Hepatocyte (in vitro differentiated cells): ENCODE measurements around the gene GMEB2.

Experiments used
- EZH2 ChIP-seq: fragments of 200-600 bp; sonication (generic); IDR thresholded peaks from 2 replicates; pipeline ENCODE4 v1.6.1; 2016; ENCODE audit warnings: antibody characterized with exemption, mild to moderate bottlenecking, borderline replicate concordance
- EZH2phosphoT487 ChIP-seq: fragments of 200-600 bp; sonication (generic); IDR thresholded peaks from one replicate; pipeline ENCODE4 v1.6.1; 2018; ENCODE audit warnings: antibody characterized with exemption, mild to moderate bottlenecking, low read depth, moderate library complexity; ENCODE audit not compliant: unreplicated experiment, severe bottlenecking
- TF ChIP-seq, protein P1 (sequence below): fragments of 200-600 bp; sonication (generic); IDR thresholded peaks from 2 replicates; pipeline ENCODE4 v1.5.1; 2016; ENCODE audit warnings: antibody characterized with exemption, mild to moderate bottlenecking; ENCODE audit not compliant: poor library complexity

DNA sequence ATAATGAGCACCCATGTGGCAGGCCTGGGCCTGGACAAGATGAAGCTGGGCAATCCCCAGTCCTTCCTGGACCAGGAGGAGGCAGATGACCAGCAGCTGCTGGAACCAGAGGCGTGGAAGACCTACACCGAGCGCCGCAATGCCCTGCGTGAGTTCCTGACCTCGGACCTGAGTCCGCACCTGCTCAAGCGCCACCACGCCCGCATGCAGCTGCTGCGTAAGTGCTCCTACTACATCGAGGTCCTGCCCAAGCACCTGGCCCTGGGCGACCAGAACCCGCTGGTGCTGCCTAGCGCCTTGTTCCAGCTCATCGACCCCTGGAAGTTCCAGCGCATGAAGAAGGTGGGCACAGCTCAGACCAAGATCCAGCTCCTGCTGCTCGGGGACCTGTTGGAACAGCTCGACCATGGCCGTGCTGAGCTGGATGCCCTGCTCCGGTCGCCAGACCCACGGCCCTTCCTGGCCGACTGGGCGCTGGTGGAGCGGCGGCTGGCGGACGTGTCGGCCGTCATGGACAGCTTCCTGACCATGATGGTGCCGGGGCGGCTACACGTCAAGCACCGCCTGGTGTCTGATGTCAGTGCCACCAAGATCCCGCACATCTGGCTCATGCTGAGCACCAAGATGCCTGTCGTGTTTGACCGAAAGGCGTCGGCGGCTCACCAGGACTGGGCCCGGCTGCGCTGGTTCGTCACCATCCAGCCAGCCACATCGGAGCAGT, 71.1 kb downstream of the GMEB2 start:
- TF ChIP-seq, protein P1, sequence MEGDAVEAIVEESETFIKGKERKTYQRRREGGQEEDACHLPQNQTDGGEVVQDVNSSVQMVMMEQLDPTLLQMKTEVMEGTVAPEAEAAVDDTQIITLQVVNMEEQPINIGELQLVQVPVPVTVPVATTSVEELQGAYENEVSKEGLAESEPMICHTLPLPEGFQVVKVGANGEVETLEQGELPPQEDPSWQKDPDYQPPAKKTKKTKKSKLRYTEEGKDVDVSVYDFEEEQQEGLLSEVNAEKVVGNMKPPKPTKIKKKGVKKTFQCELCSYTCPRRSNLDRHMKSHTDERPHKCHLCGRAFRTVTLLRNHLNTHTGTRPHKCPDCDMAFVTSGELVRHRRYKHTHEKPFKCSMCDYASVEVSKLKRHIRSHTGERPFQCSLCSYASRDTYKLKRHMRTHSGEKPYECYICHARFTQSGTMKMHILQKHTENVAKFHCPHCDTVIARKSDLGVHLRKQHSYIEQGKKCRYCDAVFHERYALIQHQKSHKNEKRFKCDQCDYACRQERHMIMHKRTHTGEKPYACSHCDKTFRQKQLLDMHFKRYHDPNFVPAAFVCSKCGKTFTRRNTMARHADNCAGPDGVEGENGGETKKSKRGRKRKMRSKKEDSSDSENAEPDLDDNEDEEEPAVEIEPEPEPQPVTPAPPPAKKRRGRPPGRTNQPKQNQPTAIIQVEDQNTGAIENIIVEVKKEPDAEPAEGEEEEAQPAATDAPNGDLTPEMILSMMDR = no peak
- TF ChIP-seq EZH2 = no peak
- TF ChIP-seq EZH2phosphoT487 = no peak
